HG02623 (cell line): ENCODE results near the gene SRGN.
A peak's percentile ranks its signal among the peaks of the same experiment; 100 is the strongest.

ENCODE experiments used
- ATAC-seq: cut with Tn5 transposase; IDR thresholded peaks from one replicate; pipeline ENCODE4 v1.9.1; 2021; ENCODE audit warnings: moderate library complexity; ENCODE audit not compliant: unreplicated experiment

SRGN gene

DNA sequence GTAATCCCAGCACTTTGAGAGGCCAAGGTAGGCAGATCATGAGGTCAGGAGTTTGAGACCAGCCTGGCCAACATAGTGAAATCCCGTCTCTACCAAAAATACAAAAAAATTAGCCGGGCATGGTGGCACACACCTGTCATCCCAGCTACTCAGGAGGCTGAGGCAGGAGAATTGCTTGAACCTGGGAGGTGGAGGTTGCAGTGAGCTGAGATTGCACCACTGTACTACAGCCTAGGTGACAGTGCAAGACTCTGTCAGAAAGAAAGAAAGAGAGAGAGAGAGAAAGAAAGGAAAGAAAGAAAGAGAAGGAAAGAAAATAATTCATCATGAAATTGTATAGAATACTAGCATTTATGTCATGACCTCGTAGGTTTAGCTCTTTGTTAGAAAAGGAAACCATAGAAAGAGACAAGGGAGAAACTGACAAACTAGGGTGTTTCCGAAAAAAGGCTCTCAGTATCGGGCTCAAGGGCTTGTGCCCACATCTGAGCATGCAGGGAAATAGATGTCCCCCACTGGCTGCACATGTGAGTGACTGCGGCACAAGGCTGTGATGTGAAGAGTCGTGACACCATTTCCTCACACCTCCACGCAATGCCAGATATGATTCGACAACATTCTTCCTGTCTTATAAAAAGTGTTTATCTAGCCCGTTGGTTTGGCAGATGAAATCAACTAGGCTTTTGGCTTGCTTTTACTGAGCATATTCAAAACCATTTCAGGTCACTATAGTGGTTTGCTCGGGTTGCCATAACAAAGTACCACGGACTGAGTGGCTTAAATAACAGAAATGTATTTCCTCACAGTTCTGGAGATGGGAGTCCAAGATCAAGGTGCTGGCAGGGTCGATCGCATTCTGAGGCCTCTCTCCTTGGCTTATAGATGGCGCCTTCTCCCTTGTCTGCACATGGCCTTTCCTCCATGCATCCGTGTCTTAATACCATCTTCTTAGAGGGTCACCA lies 2.0 kb downstream of the SRGN start:
- no peak for ATAC-seq

- no peak for ATAC-seq
Measured at GRCh38 chr10:69090685-69091084, 2.8 kb downstream of the SRGN start.

- no peak for ATAC-seq
Measured at GRCh38 chr10:69091143-69091651, 3.3 kb downstream of the SRGN start.

- no peak for ATAC-seq
Measured at GRCh38 chr10:69092959-69093850, 5.3 kb downstream of the SRGN start.

GRCh38 chr10:69093933-69094332 lies 6.0 kb downstream of the SRGN start:
- ATAC-seq, result no peak

DNA sequence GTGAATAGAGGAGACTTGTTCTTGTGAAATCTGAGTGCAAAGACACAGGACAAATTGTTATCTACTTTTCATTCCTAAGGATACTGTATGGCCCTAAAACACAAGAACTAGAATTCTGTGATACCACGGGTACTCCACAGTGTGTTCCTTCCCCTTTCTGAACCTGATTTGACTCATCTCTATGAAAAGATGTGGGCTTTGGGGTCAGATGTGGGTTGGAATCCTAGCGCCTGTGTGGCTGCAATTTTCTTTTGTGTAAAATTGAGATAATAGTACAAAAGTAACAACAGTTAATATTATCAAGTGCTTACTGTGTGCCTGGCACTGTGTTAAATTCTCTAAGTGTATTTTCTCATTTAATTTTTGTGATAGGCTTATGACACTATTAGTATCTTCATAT lies 8.1 kb downstream of the SRGN start:
- ATAC-seq, result peak; percentile 71

GRCh38 chr10:69097729-69098128 lies 9.8 kb downstream of the SRGN start:
- ATAC-seq, result no peak

DNA sequence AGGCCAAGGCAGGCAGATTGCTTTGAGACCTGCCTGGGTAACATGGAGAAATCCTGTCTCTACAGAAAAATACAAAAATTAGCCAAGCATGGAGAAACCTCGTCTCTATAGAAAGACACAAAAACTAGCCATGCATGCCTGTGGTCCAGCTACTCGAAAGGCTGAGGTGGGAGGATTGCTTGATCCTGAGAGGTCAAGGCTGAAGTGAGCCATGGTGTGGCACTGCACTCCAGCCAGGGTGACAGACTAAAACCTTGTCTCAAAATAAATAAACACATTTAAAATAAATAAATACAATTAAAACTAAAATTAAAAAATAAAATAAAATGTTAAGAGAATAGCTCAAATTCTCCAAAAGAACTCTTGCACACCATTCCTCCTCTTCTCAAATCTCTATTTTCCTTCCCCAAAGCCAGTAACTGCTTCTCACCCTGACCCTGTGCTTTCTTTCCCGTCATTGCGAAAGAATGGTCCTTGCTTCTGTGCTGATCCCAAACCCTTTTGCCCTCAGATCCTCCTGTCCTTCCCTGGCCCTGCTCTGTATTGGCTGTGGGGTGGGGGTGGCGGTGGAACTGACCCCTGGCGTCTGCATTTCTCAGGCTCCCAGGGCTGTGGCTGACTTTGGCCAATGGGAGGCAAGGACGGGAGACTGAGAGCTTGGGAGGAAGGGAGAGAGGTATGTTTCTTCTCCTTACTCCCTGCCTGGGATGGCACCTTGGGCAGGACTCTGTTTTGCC lies 12.4 kb downstream of the SRGN start:
- ATAC-seq, result no peak

DNA sequence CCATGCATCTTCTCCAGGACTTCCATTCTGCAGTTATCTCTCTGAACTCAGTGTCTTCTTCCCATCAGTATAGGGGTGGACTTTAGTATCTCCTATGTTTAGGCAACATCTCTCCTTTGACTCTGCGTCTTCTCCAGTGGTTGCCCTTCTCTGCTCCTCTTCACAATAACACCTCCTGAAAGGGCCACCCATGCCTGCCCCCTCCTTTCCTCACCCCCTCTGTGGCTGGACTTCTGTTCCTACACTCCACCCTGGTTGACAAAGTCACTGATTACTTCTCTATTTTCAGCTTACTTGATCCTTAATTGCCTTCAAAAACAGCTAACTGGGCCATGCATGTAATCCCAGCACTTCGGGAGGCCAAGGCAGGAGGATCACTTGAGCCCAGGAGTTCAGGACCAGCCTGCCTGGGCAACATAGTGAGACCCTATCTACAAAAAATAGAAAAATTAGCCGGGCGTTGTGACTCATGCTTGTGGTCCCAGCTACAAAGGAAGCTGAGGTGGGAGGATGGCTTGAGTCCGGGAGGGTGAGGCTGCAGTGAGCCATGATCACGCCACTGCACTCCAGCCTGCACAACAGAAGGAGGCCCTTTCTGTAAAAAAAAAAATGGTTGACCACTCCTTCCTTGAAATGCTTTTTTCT lies 13.7 kb downstream of the SRGN start:
- no peak for ATAC-seq

GRCh38 chr10:69102440-69102839 lies 14.5 kb downstream of the SRGN start:
- ATAC-seq, result no peak

GRCh38 chr10:69103784-69104183 lies 15.9 kb downstream of the SRGN start:
- ATAC-seq, result no peak

DNA sequence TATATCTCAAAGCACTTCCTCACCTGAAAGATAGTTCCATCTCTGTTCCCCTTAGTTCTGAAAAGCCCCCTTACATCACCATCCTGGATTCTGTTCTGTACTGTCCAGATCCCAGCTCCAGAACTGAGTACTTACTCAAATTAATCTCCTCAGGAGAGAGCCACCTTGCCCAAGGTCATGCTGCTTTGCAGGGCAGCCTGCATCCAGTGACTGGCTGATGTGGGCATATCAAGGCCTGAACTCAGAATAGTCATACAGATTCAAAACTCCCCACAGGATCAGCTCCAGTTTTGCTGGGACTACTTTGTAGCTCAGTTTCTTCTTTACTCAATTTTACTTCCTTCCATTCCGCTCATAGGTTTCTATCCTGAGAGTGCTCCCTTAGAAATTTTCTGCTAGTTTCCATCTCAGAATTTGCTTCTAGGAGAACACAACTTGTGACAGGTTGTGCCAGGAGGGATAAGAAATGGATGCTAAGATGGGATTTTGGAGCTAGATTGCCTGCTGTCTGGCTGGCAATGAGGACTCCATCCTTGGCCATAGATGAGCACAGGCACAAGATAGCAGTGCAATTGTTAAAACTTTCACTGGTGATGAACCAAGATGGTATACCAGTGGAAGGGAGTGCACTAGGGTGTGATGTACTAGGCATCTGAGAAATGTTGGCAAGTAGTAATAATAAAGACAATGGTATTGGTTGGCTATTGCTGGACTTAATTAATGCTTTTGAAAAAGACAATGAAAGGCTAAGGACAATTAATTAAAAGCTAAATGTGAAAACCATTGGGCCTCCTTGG lies 17.3 kb downstream of the SRGN start:
- ATAC-seq, result no peak

GRCh38 chr10:69107176-69107490 lies 19.2 kb downstream of the SRGN start:
- ATAC-seq, result no peak

- no peak for ATAC-seq
Measured at GRCh38 chr10:69107699-69108098, 19.8 kb downstream of the SRGN start.

DNA sequence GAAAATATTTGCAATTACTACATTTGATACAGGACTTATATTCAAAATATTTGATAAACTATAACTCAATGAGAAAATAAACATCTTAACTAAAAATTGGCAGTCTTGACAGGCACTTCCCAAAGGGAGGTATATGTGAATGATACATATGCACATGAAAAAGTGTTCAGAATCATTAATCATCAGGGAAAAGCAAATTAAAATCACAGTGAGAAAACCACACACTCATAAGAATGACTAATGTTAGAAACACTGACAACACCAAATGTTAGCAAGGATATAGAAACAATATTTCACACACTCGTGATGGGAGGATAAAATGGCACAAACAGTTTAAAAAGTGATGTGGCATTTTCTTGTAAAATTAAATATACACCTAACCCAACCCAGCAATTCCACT lies 32.0 kb downstream of the SRGN start:
- no peak for ATAC-seq

DNA sequence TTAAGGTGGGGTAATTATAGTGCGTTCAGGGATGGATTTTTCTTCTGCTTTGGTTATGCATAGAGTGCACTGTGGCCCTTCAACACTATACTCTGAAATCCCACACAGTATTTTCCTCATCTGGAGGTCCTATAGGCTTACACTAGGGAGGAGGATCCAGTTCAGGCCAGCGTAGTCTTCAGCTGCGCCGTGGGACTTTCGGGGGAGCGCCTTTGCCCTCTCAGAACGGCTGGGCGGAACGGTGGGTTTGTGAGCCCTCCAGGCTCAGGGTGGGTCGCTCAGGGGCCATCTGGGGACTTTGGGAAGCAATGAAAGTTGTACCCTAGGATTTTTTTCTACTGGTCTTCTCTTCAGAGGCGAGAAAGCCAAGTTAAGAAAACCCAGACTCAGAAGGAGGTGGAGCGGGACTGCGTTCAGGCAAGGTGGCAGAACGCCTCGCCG lies 35.4 kb downstream of the SRGN start:
- peak; percentile 31 for ATAC-seq

GRCh38 chr10:69123747-69124562 lies 36.1 kb downstream of the SRGN start, which contains the start of gene VPS26A:
TSS of gene VPS26A (plus strand) at chr10:69124178. CDS start at chr10:69124278, 100 bp downstream.
- ATAC-seq, result peak; percentile 80

- peak; percentile 16 for ATAC-seq
Measured at GRCh38 chr10:69124563-69125268, 36.8 kb downstream of the SRGN start.
